ENCODE data around the gene LRCH4.

DNA sequence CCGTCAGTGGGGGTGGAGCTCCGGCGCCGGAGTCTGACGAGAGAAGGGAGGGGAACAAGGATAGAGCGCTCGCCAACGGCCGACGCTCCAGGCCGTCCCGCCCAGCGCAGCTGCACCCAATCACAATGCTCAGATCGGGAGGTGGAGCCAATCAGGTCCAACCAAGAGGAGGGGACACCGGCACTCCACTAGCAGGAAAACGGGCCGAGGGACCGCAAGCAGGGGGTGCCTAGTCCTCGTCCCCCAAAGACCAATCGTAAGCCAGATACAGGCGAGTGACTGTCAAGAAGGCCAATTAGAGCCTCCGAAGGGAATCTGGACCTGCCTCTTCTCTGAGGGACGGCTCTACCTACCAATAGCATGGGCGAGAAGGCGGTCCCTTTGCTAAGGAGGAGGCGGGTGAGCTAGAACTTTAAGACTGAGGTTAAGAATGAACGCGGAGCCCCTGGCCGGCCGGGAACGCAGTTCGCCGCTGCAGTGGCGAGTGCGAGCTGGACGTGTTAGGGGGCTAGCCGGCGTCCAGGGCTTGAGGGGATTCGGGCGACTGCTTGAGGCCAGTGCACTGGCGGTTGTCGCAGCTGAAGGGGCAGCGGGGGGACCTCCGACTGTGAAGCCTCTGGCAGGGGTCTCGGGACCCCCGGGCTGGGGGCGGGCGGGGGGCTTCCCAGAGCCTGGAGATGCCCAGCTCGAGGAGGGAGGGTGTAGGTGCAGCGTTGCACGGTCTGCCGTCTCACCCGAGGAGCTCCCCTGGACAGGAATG, 517 bp upstream of the LRCH4 start, which contains the start of gene FBXO24:
- TF ChIP-seq CTCF (IDR thresholded peaks at IDR 0.05) = no peak
- no peak for TF ChIP-seq POLR2A (IDR thresholded peaks at IDR 0.05)

Measured in transverse colon (tissue), 3 donors.